Heart right ventricle (tissue), 16 donors: ENCODE data around the gene CNTN5. TPM values are rescaled to one million over a fixed set of nuclear protein-coding genes. Genes with fewer than 3 reads are reported as not detected.

ENCODE experiments used
- ATAC-seq, 8 donors: fragments of 200-7000 bp; cut with Tn5 transposase; one replicate each; pipeline ENCODE4 v1.9.1; 2020; ENCODE audit warnings: mild to moderate bottlenecking in 8 of 8, moderate library complexity in 8 of 8, moderate number of reproducible peaks in 1 of 8
- DNase-seq, 2 donors: peaks; one replicate each; pipeline ENCODE4 v3.0.0-alpha.2; 2020
- H3K27ac ChIP-seq, 10 donors: fragments of 200-600 bp; sonication (generic) in 2 of 10; one replicate each; pipeline versions ENCODE4 v1.5.0 to v1.8.0; 2020 to 2022; ENCODE audit warnings: mild to moderate bottlenecking in 3 of 10
- H3K27me3 ChIP-seq, 7 donors: fragments of 200-600 bp; one replicate each; pipeline ENCODE4 v1.8.0; 2021 to 2022; ENCODE audit warnings: mild to moderate bottlenecking in 2 of 7
- H3K36me3 ChIP-seq, 9 donors: fragments of 200-600 bp; sonication (generic) in 1 of 9; one replicate each; pipeline versions ENCODE4 v1.5.0 to v1.8.0; 2020 to 2022; ENCODE audit warnings: mild to moderate bottlenecking in 2 of 9
- H3K4me1 ChIP-seq, 9 donors: fragments of 200-600 bp; sonication (generic) in 1 of 9; one replicate each; pipeline versions ENCODE4 v1.5.0 to v1.8.0; 2020 to 2022; ENCODE audit warnings: mild to moderate bottlenecking in 4 of 9
- H3K4me3 ChIP-seq, 10 donors: fragments of 200-600 bp; sonication (generic) in 2 of 10; one replicate each; pipeline versions ENCODE4 v1.5.0 to v1.8.0; 2020 to 2022; ENCODE audit warnings: mild to moderate bottlenecking in 7 of 10, moderate library complexity in 2 of 10
- H3K9me3 ChIP-seq, 11 donors: fragments of 200-600 bp in 10 of 11; sonication (generic) in 2 of 11; one replicate each; pipeline versions ENCODE4 v1.5.0 to v1.8.0; 2013 to 2022; ENCODE audit warnings: mild to moderate bottlenecking in 2 of 11, control low read depth in 1 of 11, moderate library complexity in 1 of 11
- WGBS, 2 donors: extraction: QIAGEN DNeasy Blood & Tissue Kit; methylation state at CpG; one replicate each; pipeline ENCODE4 v1.1.7; 2013; ENCODE audit warnings: inconsistent platforms in 1 of 2; 5-methylcytosine and 5-hydroxymethylcytosine counted together
- intact Hi-C, 10 donors: fragments of 100-400 bp; cut with DNase I; formaldehyde crosslinking; loops; one replicate each; pipeline versions ENCODE4 v1.11.1 to v1.14.2; 2022
- polyA plus RNA-seq, 2 donors: library from polyadenylated mRNA; stranded (reverse); fragments of 200-250 nt; gene quantifications; one replicate each; pipeline ENCODE4 v1.2.3, GENCODE V29; 2013
- total RNA-seq, 10 donors: library from RNA; stranded (reverse); fragmentation: NEBNext Ultra II Directional in 3 of 10; extraction: Animal tissue kit (Norgen Biotek cat#: 25700) in 3 of 10; gene quantifications; one replicate each; pipeline versions ENCODE4 v1.2.1 to v1.2.4, GENCODE V29; 2021 to 2023
- TF ChIP-seq, protein P1 (sequence below), 9 donors: fragments of 200-600 bp; sonication (generic) in 2 of 9; IDR thresholded peaks; one replicate each; pipeline versions ENCODE4 v1.5.0 to v1.8.0; 2021 to 2022; ENCODE audit warnings: antibody characterized with exemption in 9 of 9, mild to moderate bottlenecking in 5 of 9, moderate library complexity in 1 of 9
- donor health status: Arrhythmogenic right ventricular cardiomyopathy.
- donor health status: ischemic (EF 13 %, LVEDD 7.1; RV severe dilation, severe dysfunction).
- donor health status: healthy with polysubstance abuse.
- donor health status: DM: no; HTN: yes; CAD: no.
- donor health status: DM: no; HTN: no; CAD: no.
- donor health status: ischemic (EF 25% LVEDD 6.9; RV normal size, moderate dysfunction).
- donor health status: ischemic (EF 25% LVEDD 5.7; RV mildly dilated, moderate dysfunction).
- donor health status: healthy.
- donor health status: DM: yes; HTN: yes; CAD: no.
- donor health status: Ischemic cardiomyopathy.
- donor health status: ischemic (EF 35%, LVEDD 5.7; RV mildly dilated, moderate dysfunction).
- donor health status: nonischemic (EF 11% LVEDD 7.7; RV severe dilation, severe dysfunction).
- donor health status: DM: yes; HTN: yes; CAD: no.
- donor health status: PGD.
- donor health status: ischemic (EF 29% LVEDD 5.4; RV normal size, mild dysfunction).
- donor health status: nonischemic (EF 23%, LVEDD 6.1; RV moderate dilation, normal function).

Gene CNTN5
- total and polyA plus RNA-seq, 12 donors, result 0.05 to 0.35 (median 0.17) TPM; not detected in 6

GRCh38 chr11:99960536-99960935, 939.8 kb downstream of the CNTN5 start:
- intact Hi-C loops, result no loop called here
- 79 to 80% methylated on average over 3 of the region's 3 CpGs for WGBS, 2 donors
- no peaks in the 10 kb centered on the region for H3K4me1 ChIP-seq
- DNase-seq (no peak), ATAC-seq (no peak)
- H3K36me3 ChIP-seq, result no peaks in the 10 kb centered on the region
- TF ChIP-seq, protein P1, sequence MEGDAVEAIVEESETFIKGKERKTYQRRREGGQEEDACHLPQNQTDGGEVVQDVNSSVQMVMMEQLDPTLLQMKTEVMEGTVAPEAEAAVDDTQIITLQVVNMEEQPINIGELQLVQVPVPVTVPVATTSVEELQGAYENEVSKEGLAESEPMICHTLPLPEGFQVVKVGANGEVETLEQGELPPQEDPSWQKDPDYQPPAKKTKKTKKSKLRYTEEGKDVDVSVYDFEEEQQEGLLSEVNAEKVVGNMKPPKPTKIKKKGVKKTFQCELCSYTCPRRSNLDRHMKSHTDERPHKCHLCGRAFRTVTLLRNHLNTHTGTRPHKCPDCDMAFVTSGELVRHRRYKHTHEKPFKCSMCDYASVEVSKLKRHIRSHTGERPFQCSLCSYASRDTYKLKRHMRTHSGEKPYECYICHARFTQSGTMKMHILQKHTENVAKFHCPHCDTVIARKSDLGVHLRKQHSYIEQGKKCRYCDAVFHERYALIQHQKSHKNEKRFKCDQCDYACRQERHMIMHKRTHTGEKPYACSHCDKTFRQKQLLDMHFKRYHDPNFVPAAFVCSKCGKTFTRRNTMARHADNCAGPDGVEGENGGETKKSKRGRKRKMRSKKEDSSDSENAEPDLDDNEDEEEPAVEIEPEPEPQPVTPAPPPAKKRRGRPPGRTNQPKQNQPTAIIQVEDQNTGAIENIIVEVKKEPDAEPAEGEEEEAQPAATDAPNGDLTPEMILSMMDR (IDR thresholded peaks at IDR 0.05), result no peak
- H3K9me3 ChIP-seq, result peaks cover 0 to 6% (median 0%) of the 10 kb centered on the region in 11 donors
- no peak overlapping the region for H3K27ac ChIP-seq
- no peak overlapping the region for H3K4me3 ChIP-seq
- H3K27me3 ChIP-seq, result no peaks in the 10 kb centered on the region

- Histone ChIP-seq H3K4me1 (no peaks in the 10 kb centered on the region), H3K27me3 (peaks cover 0 to 4% (median 0%) of the 10 kb centered on the region in 7 donors), H3K36me3 (no peaks in the 10 kb centered on the region), H3K4me3 (no peak overlapping the region), H3K9me3 (peaks cover 0 to 13% (median 0%) of the 10 kb centered on the region in 11 donors), H3K27ac (no peak overlapping the region)
- DNase-seq, result no peak
- ATAC-seq, result no peak
- TF ChIP-seq, protein P1 (IDR thresholded peaks at IDR 0.05), result no peak
- intact Hi-C loops, result no loop called here
- WGBS, 2 donors, result 67 to 88% methylated on average over 1 of the region's 1 CpG
Observed at GRCh38 chr11:99968336-99968735, 947.6 kb downstream of the CNTN5 start.

GRCh38 chr11:99973993-99974392, 953.2 kb downstream of the CNTN5 start:
- H3K9me3 ChIP-seq, result peaks cover 0 to 34% (median 0%) of the 10 kb centered on the region in 11 donors
- no peak overlapping the region for H3K4me3 ChIP-seq
- no peaks in the 10 kb centered on the region for H3K36me3 ChIP-seq
- H3K4me1 ChIP-seq, result no peaks in the 10 kb centered on the region
- no peak overlapping the region for H3K27ac ChIP-seq
- peaks cover 0 to 4% (median 0%) of the 10 kb centered on the region in 7 donors for H3K27me3 ChIP-seq
- TF ChIP-seq, protein P1 (IDR thresholded peaks at IDR 0.05), result no peak
- DNase-seq (no peak), ATAC-seq (no peak)
- intact Hi-C loops, result no loop called here
- WGBS, 2 donors, result 49 to 57% methylated on average over 4 of the region's 4 CpGs

- DNase-seq (no peak), ATAC-seq (no peak)
- 56 to 61% methylated on average over 2 of the region's 2 CpGs for WGBS, 2 donors
- H3K36me3 ChIP-seq, result no peaks in the 10 kb centered on the region
- intact Hi-C loops, result no loop called here
- TF ChIP-seq, protein P1 (IDR thresholded peaks at IDR 0.05), result no peak
- H3K4me1 ChIP-seq, result no peaks in the 10 kb centered on the region
- no peak overlapping the region for H3K4me3 ChIP-seq
- H3K27ac ChIP-seq, result no peak overlapping the region
- no peaks in the 10 kb centered on the region for H3K27me3 ChIP-seq
- peaks cover 0 to 21% (median 0%) of the 10 kb centered on the region in 11 donors for H3K9me3 ChIP-seq
Observed at GRCh38 chr11:99979042-99979441, 958.3 kb downstream of the CNTN5 start.
